HepG2 (cell line): ENCODE measurements around the gene HCFC2. TPM values are rescaled to one million over a fixed set of nuclear protein-coding genes. Genes with fewer than 3 reads are reported as not detected.

Experiments
- ATAC-seq: fragments of 200-7000 bp; cut with Tn5 transposase; 3 replicates; pipeline ENCODE4 v1.9.1; 2020; ENCODE audit warnings: mild to moderate bottlenecking, moderate library complexity
- BruUV-seq: library from RNA; stranded (reverse); fragments of 400-500 nt; replicated peaks from 2 replicates; lab custom pipeline; 2021; lab: Mats Ljungman, UMichigan
- CTCF ChIA-PET: fragments of 300-600 bp; formaldehyde crosslinking; extraction: SDS; loops from one replicate; lab custom pipeline; 2021; ENCODE audit warnings: low total read pairs, inconsistent platforms, low intra/inter-chr PET ratio; lab: Yijun Ruan, JAX
- POLR2A ChIA-PET: fragments of 350-600 bp; sonication (Branson Sonifier 250); formaldehyde crosslinking; loops from one replicate; lab custom pipeline; 2020; ENCODE audit warnings: antibody characterized with exemption, inconsistent platforms; lab: Yijun Ruan, JAX
- DNase-seq: peaks from one replicate; pipeline ENCODE4 v3.0.0-alpha.2; 2015; ENCODE audit warnings: low spot score
- FAIRE-seq: peaks from 3 replicates; lab custom pipeline; 2011; peaks lifted over from hg19 to GRCh38; lab: Jason Lieb, UNC
- H2AFZ ChIP-seq: one replicate; pipeline ENCODE4 v1.6.1; 2011; ENCODE audit warnings: low read length, inconsistent platforms
- H3K27ac ChIP-seq: fragments of 300-600 bp; 3 replicates; pipeline ENCODE4 v1.8.0; 2011; ENCODE audit warnings: mixed run types, mild to moderate bottlenecking, mixed read lengths, low read length, inconsistent platforms; ENCODE audit not compliant: insufficient read depth; ENCODE audit errors: extremely low read length
- H3K27me3 ChIP-seq, 2 experiments: fragments of 200-600 bp in 1 of 2; 2 replicates in 1 of 2; 3 replicates in 1 of 2; pipeline versions ENCODE4 v1.6.0 to v1.8.0; 2011; ENCODE audit warnings: low read length in 2 of 2, mild to moderate bottlenecking in 2 of 2, moderate library complexity in 2 of 2, inconsistent platforms in 1 of 2; ENCODE audit not compliant: insufficient read depth in 2 of 2, control insufficient read depth in 1 of 2
- H3K36me3 ChIP-seq, 2 experiments: fragments of 200-600 bp in 1 of 2; replicated peaks in 1 of 2; 2 replicates in 1 of 2; 3 replicates in 1 of 2; pipeline versions ENCODE4 v1.5.1 to v1.8.0; 2011; ENCODE audit warnings: low read length in 2 of 2, inconsistent platforms in 1 of 2; ENCODE audit not compliant: insufficient read depth in 2 of 2, control insufficient read depth in 1 of 2
- H3K4me1 ChIP-seq: 2 replicates; pipeline ENCODE4 v1.5.1; 2012; ENCODE audit warnings: low read length, inconsistent platforms; ENCODE audit not compliant: insufficient read depth
- H3K4me2 ChIP-seq: 2 replicates; pipeline ENCODE4 v1.6.0; 2011; ENCODE audit warnings: low read depth, low read length, inconsistent platforms
- H3K4me3 ChIP-seq, 3 experiments: fragments of 200-600 bp in 1 of 3; sonication (generic), shearing (Covaris generic) in 1 of 3; replicated peaks in 1 of 3; 2 replicates each; pipeline ENCODE4 v1.5.1; 2011 to 2016; ENCODE audit warnings: low read length in 3 of 3, inconsistent platforms in 2 of 3, low read depth in 2 of 3, mild to moderate bottlenecking in 2 of 3, control low read depth in 1 of 3, mixed read lengths in 1 of 3; ENCODE audit not compliant: insufficient read depth in 1 of 3
- H3K79me2 ChIP-seq: one replicate; pipeline ENCODE4 v1.6.1; 2011; ENCODE audit warnings: low read length, inconsistent platforms; ENCODE audit not compliant: insufficient read depth
- H3K9ac ChIP-seq: 2 replicates; pipeline ENCODE4 v1.6.0; 2011; ENCODE audit warnings: mild to moderate bottlenecking, low read depth, low read length, inconsistent platforms; ENCODE audit not compliant: insufficient read depth
- H3K9me3 ChIP-seq: 2 replicates; pipeline ENCODE4 v1.5.1; 2012; ENCODE audit warnings: mild to moderate bottlenecking, low read length
- H4K20me1 ChIP-seq: 2 replicates; pipeline ENCODE4 v1.6.0; 2011; ENCODE audit warnings: inconsistent platforms, mild to moderate bottlenecking, low read length, moderate library complexity; ENCODE audit not compliant: insufficient read depth
- PRPF4 ChIP-seq: fragments of 200-400 bp; formaldehyde crosslinking; IDR thresholded peaks from 2 replicates; pipeline ENCODE4 v1.6.1; 2016; ENCODE audit warnings: low read length, low read depth; ENCODE audit not compliant: poor library complexity, severe bottlenecking
- THYN1 ChIP-seq: sonication (generic); formaldehyde crosslinking; IDR thresholded peaks from 2 replicates; pipeline ENCODE4 v1.8.1; 2023; ENCODE audit warnings: low read depth, mild to moderate bottlenecking, moderate library complexity, missing genetic modification reagents, borderline replicate concordance
- ZBTB14 ChIP-seq: sonication (generic); formaldehyde crosslinking; IDR thresholded peaks from 2 replicates; pipeline ENCODE4 v1.4.0; 2020; ENCODE audit warnings: missing genetic modification reagents
- ZBTB3 ChIP-seq: sonication (generic); formaldehyde crosslinking; IDR thresholded peaks from 2 replicates; pipeline ENCODE4 v1.4.0; 2020; ENCODE audit warnings: low read depth, mild to moderate bottlenecking, moderate library complexity, missing genetic modification reagents, borderline replicate concordance
- ZNF562 ChIP-seq: sonication (generic); formaldehyde crosslinking; IDR thresholded peaks from 2 replicates; pipeline ENCODE4 v1.8.0; 2022; ENCODE audit warnings: missing genetic modification reagents, borderline replicate concordance
- ZNF703 ChIP-seq: sonication (generic); formaldehyde crosslinking; IDR thresholded peaks from 2 replicates; pipeline ENCODE4 v1.5.1; 2020; ENCODE audit warnings: missing genetic modification reagents, mild to moderate bottlenecking, moderate library complexity, borderline replicate concordance
- ZNF768 ChIP-seq: sonication (generic); formaldehyde crosslinking; IDR thresholded peaks from 2 replicates; pipeline ENCODE4 v1.4.0; 2020; ENCODE audit warnings: missing genetic modification reagents
- ZNF891 ChIP-seq: sonication (generic); formaldehyde crosslinking; IDR thresholded peaks from 2 replicates; pipeline ENCODE4 v1.5.0; 2020; ENCODE audit warnings: mild to moderate bottlenecking, missing genetic modification reagents
- ZUFSP ChIP-seq: sonication (generic); formaldehyde crosslinking; IDR thresholded peaks from 2 replicates; pipeline ENCODE4 v1.9.0; 2021; ENCODE audit warnings: missing genetic modification reagents, mild to moderate bottlenecking, borderline replicate concordance
- WGBS: methylation state at CpG from one replicate; pipeline ENCODE4 v1.1.6; 2017; ENCODE audit warnings: low lambda C conversion rate; 5-methylcytosine and 5-hydroxymethylcytosine counted together
- in situ Hi-C: cut with HindIII; loops from 2 replicates; pipeline ENCODE4 v1.10.0; 2017; ENCODE audit warnings: low pct_unique_long_range_greater_than_20kb; ENCODE audit not compliant: extremely low pct_ligation_motif_present
- intact Hi-C: fragments of 100-400 bp; cut with micrococcal nuclease; formaldehyde crosslinking; loops from one replicate; pipeline ENCODE4 v1.10.0; 2022; ENCODE audit not compliant: unreplicated experiment
- polyA plus RNA-seq, 8 experiments: library from polyadenylated mRNA; depleted of rRNA in 3 of 8; stranded (reverse) in 7 of 8; unstranded in 1 of 8; fragments of >200 nt; fragmentation: Illumina TruSeq in 4 of 8; extraction: Trizol in 4 of 8; gene quantifications; 2 replicates each; pipeline versions ENCODE4 v1.2.1 to v1.2.3, GENCODE V29; 2011 to 2016; ENCODE audit warnings: low read depth in 4 of 8, missing spikeins in 1 of 8, mixed read lengths in 1 of 8; ENCODE audit not compliant: insufficient read depth in 1 of 8
- total RNA-seq, 5 experiments: library from RNA; depleted of rRNA; stranded (reverse); fragments of >200 nt; fragmentation: Illumina TruSeq; extraction: Trizol; gene quantifications; 2 replicates each; pipeline ENCODE4 v1.2.3, GENCODE V29; 2016; ENCODE audit warnings: low read depth in 1 of 5
- TF ChIP-seq, protein P1 (sequence below): sonication (generic); formaldehyde crosslinking; IDR thresholded peaks from 2 replicates; pipeline ENCODE4 v1.4.0; 2020; ENCODE audit warnings: mild to moderate bottlenecking, low read depth, missing genetic modification reagents
- TF ChIP-seq, protein P2 (sequence below): sonication (generic); formaldehyde crosslinking; IDR thresholded peaks from 2 replicates; pipeline ENCODE4 v1.9.0; 2021; ENCODE audit warnings: missing genetic modification reagents, borderline replicate concordance

The HCFC2 gene
- total and polyA plus RNA-seq, 2 of the 13 experiments (the other 11 are each of a cell fraction or from before 2014, with no cell fraction given) = 3.7 to 4.9 TPM

- Histone ChIP-seq H2AFZ (no peak overlapping the region), H3K4me1 (no peaks in the 10 kb centered on the region), H4K20me1 (no peaks in the 10 kb centered on the region), H3K79me2 (no peaks in the 10 kb centered on the region), H3K27ac (no peak overlapping the region), H3K36me3 (peaks cover 0 to 10% of the 10 kb centered on the region in 2 experiments; a peak in 2 of 5 replicates), H3K27me3 (no peaks in the 10 kb centered on the region), H3K9ac (no peak overlapping the region), H3K4me2 (no peak overlapping the region), H3K4me3 (no peak overlapping the region), H3K9me3 (no peaks in the 10 kb centered on the region)
- 100% methylated on average over 1 of the region's 1 CpG for whole genome bisulfite sequencing
- ChIA-PET POLR2A (no interaction called here), CTCF (no interaction called here)
- in situ Hi-C loops (no loop called here), intact Hi-C loops (no loop called here)
- BruUV-seq = no TSS peak
- no peak for FAIRE-seq
- no peak for DNase-seq
- ATAC-seq = no peak
- no peak for TF ChIP-seq ZNF891 (CRISPR knock-in tag)
- TF ChIP-seq THYN1 (CRISPR knock-in tag) = no peak
- TF ChIP-seq ZNF703 (CRISPR knock-in tag) = no peak
- TF ChIP-seq ZUFSP (CRISPR knock-in tag) = no peak
- TF ChIP-seq, protein P1, sequence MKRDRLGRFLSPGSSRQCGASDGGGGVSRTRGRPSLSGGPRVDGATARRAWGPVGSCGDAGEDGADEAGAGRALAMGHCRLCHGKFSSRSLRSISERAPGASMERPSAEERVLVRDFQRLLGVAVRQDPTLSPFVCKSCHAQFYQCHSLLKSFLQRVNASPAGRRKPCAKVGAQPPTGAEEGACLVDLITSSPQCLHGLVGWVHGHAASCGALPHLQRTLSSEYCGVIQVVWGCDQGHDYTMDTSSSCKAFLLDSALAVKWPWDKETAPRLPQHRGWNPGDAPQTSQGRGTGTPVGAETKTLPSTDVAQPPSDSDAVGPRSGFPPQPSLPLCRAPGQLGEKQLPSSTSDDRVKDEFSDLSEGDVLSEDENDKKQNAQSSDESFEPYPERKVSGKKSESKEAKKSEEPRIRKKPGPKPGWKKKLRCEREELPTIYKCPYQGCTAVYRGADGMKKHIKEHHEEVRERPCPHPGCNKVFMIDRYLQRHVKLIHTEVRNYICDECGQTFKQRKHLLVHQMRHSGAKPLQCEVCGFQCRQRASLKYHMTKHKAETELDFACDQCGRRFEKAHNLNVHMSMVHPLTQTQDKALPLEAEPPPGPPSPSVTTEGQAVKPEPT (CRISPR knock-in tag) = no peak
- no peak for TF ChIP-seq ZNF768 (CRISPR knock-in tag)
- no peak for TF ChIP-seq ZBTB14 (CRISPR knock-in tag)
- TF ChIP-seq ZBTB3 (CRISPR knock-in tag) = no peak
- TF ChIP-seq, protein P2, sequence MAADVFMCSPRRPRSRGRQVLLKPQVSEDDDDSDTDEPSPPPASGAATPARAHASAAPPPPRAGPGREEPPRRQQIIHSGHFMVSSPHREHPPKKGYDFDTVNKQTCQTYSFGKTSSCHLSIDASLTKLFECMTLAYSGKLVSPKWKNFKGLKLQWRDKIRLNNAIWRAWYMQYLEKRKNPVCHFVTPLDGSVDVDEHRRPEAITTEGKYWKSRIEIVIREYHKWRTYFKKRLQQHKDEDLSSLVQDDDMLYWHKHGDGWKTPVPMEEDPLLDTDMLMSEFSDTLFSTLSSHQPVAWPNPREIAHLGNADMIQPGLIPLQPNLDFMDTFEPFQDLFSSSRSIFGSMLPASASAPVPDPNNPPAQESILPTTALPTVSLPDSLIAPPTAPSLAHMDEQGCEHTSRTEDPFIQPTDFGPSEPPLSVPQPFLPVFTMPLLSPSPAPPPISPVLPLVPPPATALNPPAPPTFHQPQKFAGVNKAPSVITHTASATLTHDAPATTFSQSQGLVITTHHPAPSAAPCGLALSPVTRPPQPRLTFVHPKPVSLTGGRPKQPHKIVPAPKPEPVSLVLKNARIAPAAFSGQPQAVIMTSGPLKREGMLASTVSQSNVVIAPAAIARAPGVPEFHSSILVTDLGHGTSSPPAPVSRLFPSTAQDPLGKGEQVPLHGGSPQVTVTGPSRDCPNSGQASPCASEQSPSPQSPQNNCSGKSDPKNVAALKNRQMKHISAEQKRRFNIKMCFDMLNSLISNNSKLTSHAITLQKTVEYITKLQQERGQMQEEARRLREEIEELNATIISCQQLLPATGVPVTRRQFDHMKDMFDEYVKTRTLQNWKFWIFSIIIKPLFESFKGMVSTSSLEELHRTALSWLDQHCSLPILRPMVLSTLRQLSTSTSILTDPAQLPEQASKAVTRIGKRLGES = no peak
- TF ChIP-seq ZNF562 (CRISPR knock-in tag) = no peak
- no peak for TF ChIP-seq PRPF4
These were observed 14.7 kb downstream of the HCFC2 start for GRCh38 chr12:104079024-104079423.
